Calu3 (cell line): ENCODE results near the gene PIK3C3. TPM values are rescaled to one million over a fixed set of nuclear protein-coding genes. Genes with fewer than 3 reads are reported as not detected.

Experiments
- BruUV-seq: library from RNA; stranded (reverse); fragments of 400-500 nt; replicated peaks from 2 replicates; lab custom pipeline; 2021; lab: Mats Ljungman, UMichigan
- CTCF ChIA-PET: fragments of 300-600 bp; sonication (Branson Sonifier 250); formaldehyde crosslinking; loops from one replicate; lab custom pipeline; 2022; ENCODE audit warnings: antibody characterized with exemption; lab: Charles Lee
- DNase-seq: peaks from one replicate; pipeline ENCODE4 v3.0.0; 2022
- H3K27ac Mint-ChIP-seq: one replicate; pipeline ENCODE4 v1.8.0; 2022; ENCODE audit warnings: mixed read lengths; ENCODE audit not compliant: unreplicated experiment
- H3K27me3 Mint-ChIP-seq: one replicate; pipeline ENCODE4 v1.8.0; 2022; ENCODE audit warnings: mixed read lengths; ENCODE audit not compliant: unreplicated experiment
- H3K36me3 Mint-ChIP-seq: one replicate; pipeline ENCODE4 v1.8.0; 2022; ENCODE audit warnings: mild to moderate bottlenecking, moderate library complexity, mixed read lengths; ENCODE audit not compliant: insufficient read depth, unreplicated experiment
- H3K4me1 Mint-ChIP-seq: one replicate; pipeline ENCODE4 v1.8.0; 2022; ENCODE audit warnings: mild to moderate bottlenecking, low read depth, mixed read lengths; ENCODE audit not compliant: unreplicated experiment
- H3K4me3 Mint-ChIP-seq: one replicate; pipeline ENCODE4 v1.8.0; 2022; ENCODE audit warnings: mild to moderate bottlenecking, low read depth, moderate library complexity, mixed read lengths; ENCODE audit not compliant: unreplicated experiment
- H3K9me3 Mint-ChIP-seq: one replicate; pipeline ENCODE4 v1.8.0; 2022; ENCODE audit warnings: low read depth, mixed read lengths; ENCODE audit not compliant: unreplicated experiment
- intact Hi-C: fragments of 100-400 bp; cut with micrococcal nuclease; formaldehyde crosslinking; loops from one replicate; pipeline ENCODE4 v1.10.0; 2022; ENCODE audit not compliant: unreplicated experiment
- total RNA-seq: library from RNA; stranded (reverse); gene quantifications from 2 replicates; pipeline ENCODE4 v1.2.3, GENCODE V29; 2022
- TF ChIP-seq, protein P1 (sequence below): fragments of 200-600 bp; IDR thresholded peaks from one replicate; pipeline ENCODE4 v1.8.0; 2022; ENCODE audit warnings: antibody characterized with exemption; ENCODE audit not compliant: unreplicated experiment

The PIK3C3 gene
- total RNA-seq, 1 experiment from 2014 or later, result 32.9 TPM

DNA sequence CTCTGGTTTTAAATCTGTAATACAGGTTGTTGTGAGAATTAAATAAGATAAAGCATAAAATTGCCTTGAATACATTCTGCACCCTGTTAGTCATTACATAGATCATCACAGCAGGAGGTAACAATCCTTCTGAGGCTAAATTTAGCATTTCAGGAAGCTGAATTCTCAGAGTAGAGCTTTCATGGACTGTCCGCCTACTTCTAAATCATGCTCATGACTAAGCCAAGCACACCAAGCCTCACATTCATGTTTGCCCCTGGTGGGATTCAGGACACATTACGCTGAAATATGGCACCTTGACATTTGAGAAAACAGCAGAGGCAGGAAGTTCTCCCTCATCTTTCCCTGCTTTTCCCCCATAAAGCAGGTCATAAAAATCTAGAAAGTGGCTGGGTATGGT is 16.6 kb upstream of the PIK3C3 start:
- Mint-ChIP-seq H3K4me1 (peaks cover 20% of the 10 kb centered on the region), H3K27me3 (no peaks in the 10 kb centered on the region), H3K9me3 (no peaks in the 10 kb centered on the region), H3K4me3 (no peak overlapping the region), H3K27ac (no peak overlapping the region), H3K36me3 (no peaks in the 10 kb centered on the region)
- no peak for DNase-seq
- BruUV-seq, result no TSS peak
- intact Hi-C loops, result no loop called here
- TF ChIP-seq, protein P1, sequence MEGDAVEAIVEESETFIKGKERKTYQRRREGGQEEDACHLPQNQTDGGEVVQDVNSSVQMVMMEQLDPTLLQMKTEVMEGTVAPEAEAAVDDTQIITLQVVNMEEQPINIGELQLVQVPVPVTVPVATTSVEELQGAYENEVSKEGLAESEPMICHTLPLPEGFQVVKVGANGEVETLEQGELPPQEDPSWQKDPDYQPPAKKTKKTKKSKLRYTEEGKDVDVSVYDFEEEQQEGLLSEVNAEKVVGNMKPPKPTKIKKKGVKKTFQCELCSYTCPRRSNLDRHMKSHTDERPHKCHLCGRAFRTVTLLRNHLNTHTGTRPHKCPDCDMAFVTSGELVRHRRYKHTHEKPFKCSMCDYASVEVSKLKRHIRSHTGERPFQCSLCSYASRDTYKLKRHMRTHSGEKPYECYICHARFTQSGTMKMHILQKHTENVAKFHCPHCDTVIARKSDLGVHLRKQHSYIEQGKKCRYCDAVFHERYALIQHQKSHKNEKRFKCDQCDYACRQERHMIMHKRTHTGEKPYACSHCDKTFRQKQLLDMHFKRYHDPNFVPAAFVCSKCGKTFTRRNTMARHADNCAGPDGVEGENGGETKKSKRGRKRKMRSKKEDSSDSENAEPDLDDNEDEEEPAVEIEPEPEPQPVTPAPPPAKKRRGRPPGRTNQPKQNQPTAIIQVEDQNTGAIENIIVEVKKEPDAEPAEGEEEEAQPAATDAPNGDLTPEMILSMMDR, result no peak
- CTCF ChIA-PET, result no interaction called here

DNA sequence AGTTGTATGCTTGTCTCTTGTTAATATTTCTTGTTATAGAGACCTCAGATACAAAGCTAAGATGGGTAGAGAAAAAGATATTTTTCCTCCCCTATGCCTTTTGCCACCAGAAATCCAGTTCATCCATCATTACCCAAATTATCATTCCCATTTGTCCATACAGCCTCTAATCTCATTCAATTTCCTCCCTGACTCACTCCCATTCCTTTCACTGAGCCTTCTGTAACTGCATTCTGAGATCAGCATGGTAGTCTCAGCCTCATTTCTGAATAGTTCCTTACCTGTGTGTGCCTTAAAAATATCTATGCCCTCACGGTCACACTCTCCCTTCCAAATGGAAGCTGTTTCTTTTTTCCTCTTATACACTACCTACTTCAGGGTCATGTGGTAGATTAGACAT is 15.7 kb upstream of the PIK3C3 start:
- DNase-seq, result no peak
- Mint-ChIP-seq H3K4me1 (peaks cover 20% of the 10 kb centered on the region), H3K27me3 (no peaks in the 10 kb centered on the region), H3K4me3 (no peak overlapping the region), H3K27ac (no peak overlapping the region), H3K9me3 (no peaks in the 10 kb centered on the region), H3K36me3 (no peaks in the 10 kb centered on the region)
- intact Hi-C loops, result no loop called here
- no TSS peak for BruUV-seq
- TF ChIP-seq, protein P1, result no peak
- CTCF ChIA-PET, result no interaction called here

- Mint-ChIP-seq H3K27ac (no peak overlapping the region), H3K27me3 (peaks cover 10% of the 10 kb centered on the region), H3K36me3 (no peaks in the 10 kb centered on the region), H3K4me3 (no peak overlapping the region), H3K4me1 (peaks cover 20% of the 10 kb centered on the region), H3K9me3 (no peaks in the 10 kb centered on the region)
- TF ChIP-seq, protein P1, result no peak
- no TSS peak for BruUV-seq
- intact Hi-C loops, result no loop called here
- CTCF ChIA-PET, result no interaction called here
- peak; percentile 9 for DNase-seq
These were observed 14.4 kb upstream of the PIK3C3 start for GRCh38 chr18:41940506-41941215.

DNA sequence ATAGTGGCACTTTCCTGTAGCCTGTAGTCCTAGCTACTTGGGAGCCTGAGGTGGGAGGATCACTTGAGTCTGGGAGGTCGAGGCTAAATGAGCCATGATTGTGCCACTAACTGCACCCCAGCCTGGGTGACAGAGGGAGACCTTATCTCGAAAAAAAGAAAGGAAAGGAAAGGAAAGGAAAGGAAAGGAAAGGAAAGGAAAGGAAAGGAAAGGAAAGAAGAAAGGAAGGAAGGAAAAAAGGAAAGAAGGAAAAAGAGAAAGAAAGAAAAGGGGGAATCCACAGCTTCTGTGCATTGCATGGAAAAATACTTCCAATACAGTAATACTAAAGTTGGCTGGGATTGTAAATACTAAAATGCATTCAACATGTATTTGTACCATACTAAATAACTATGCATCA is 12.8 kb upstream of the PIK3C3 start:
- no peak for DNase-seq
- CTCF ChIA-PET, result no interaction called here
- TF ChIP-seq, protein P1, result no peak
- H3K4me3 Mint-ChIP-seq, result no peak overlapping the region
- peaks cover 26% of the 10 kb centered on the region for H3K27me3 Mint-ChIP-seq
- H3K27ac Mint-ChIP-seq, result no peak overlapping the region
- intact Hi-C loops, result no loop called here
- H3K4me1 Mint-ChIP-seq, result peaks cover 20% of the 10 kb centered on the region
- no peaks in the 10 kb centered on the region for H3K9me3 Mint-ChIP-seq
- no peaks in the 10 kb centered on the region for H3K36me3 Mint-ChIP-seq
- BruUV-seq, result no TSS peak
